ENCODE measurements around the gene STPG4. TPM values are rescaled to one million over a fixed set of nuclear protein-coding genes. Genes with fewer than 3 reads are reported as not detected.
"Not testable (repeated sequence)": the region's sequence is repeated elsewhere in the genome, so short reads cannot be mapped to it uniquely, and the experiment has no call there.

Gene STPG4
- total and polyA plus RNA-seq, 4 experiments from 2014 or later = 0.58 to 0.72 TPM; not detected in 2

DNA sequence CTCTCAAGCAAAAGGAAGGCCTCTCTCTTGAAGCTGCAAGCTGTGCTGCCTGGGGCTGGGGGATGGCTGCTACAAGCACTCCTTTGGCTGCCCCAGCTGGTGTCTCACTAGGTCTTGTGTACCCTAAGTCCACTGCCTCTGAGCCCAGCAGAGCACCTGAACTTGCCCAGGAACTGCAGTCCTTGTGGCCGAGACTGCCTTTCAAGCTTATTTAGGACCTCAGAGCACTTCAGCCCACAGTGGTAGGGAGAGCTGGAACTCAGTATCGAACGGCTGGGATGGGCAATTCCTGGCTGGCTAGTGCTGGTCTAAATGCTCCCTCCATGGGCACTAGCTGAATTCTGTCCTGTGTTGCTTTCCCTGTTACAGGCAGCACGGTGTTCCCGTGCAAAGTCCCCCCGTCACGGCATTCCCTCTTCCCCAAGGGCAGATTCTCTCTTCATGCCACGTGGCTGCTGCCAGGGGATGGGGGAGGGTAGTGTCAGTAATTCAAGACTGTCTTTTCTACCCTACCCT lies 25.9 kb downstream of the STPG4 start:
- POLR2A ChIA-PET (ENCODE audit: partially characterized antibody) = no interaction called here
- Histone ChIP-seq H3K36me3 (ENCODE audit: insufficient read depth, low read length) (no peaks in the 10 kb centered on the region), H3K27me3 (ENCODE audit: insufficient read depth, low read length) (no peaks in the 10 kb centered on the region), H3K9me3 (ENCODE audit: control insufficient read depth in 1 of 2, low read length in 2 of 2) (no peaks in the 10 kb centered on the region), H3K4me3 (ENCODE audit: low read length in 2 of 2) (no peak overlapping the region), H3K27ac (ENCODE audit: low read depth, low read length) (no peak overlapping the region), H3K4me1 (ENCODE audit: insufficient read depth, low read length) (no peaks in the 10 kb centered on the region)
- intact Hi-C loops (cut with micrococcal nuclease) = no loop called here
- Mint-ChIP-seq H3K4me3 (no peak overlapping the region), H3K27ac (no peak overlapping the region), H3K9me3 (peaks cover 0 to 8% (median 3%) of the 10 kb centered on the region in 8 donors), H3K4me1 (no peaks in the 10 kb centered on the region), H3K27me3 (peaks cover 4 to 5% of the 10 kb centered on the region in 2 donors), H3K36me3 (no peaks in the 10 kb centered on the region)
- CTCF ChIA-PET (ENCODE audit: partially characterized antibody) = interaction anchor here (1.1 kb wide), 1 partner anchor 11 kb away, joined by 3 read pairs; no protein-coding TSS in a partner anchor
- DNase-seq = no peak

- ChIA-PET CTCF (ENCODE audit: partially characterized antibody) (interaction anchor here (1.1 kb wide), 1 partner anchor 12 kb away, joined by 3 read pairs; no protein-coding TSS in a partner anchor), POLR2A (ENCODE audit: partially characterized antibody) (no interaction called here)
- Mint-ChIP-seq H3K36me3 (no peaks in the 10 kb centered on the region), H3K27me3 (peaks cover 4 to 5% of the 10 kb centered on the region in 2 donors), H3K4me3 (no peak overlapping the region), H3K27ac (no peak overlapping the region), H3K9me3 (peaks cover 0 to 7% (median 2%) of the 10 kb centered on the region in 8 donors), H3K4me1 (no peaks in the 10 kb centered on the region)
- H3K4me3 ChIP-seq (ENCODE audit: low read length in 2 of 2) = no peak overlapping the region
- H3K36me3 ChIP-seq (ENCODE audit: insufficient read depth, low read length) = no peaks in the 10 kb centered on the region
- H3K27me3 ChIP-seq (ENCODE audit: insufficient read depth, low read length) = no peaks in the 10 kb centered on the region
- intact Hi-C loops (cut with micrococcal nuclease) = no loop called here
- H3K4me1 ChIP-seq (ENCODE audit: insufficient read depth, low read length) = no peaks in the 10 kb centered on the region
- H3K27ac ChIP-seq (ENCODE audit: low read depth, low read length) = no peak overlapping the region
- no peak for DNase-seq
- no peaks in the 10 kb centered on the region for H3K9me3 ChIP-seq (ENCODE audit: control insufficient read depth in 1 of 2, low read length in 2 of 2)
These were observed 26.4 kb downstream of the STPG4 start for GRCh38 chr2:47128705-47129104.

- Histone ChIP-seq H3K36me3 (ENCODE audit: insufficient read depth, low read length) (no peaks in the 10 kb centered on the region), H3K27ac (ENCODE audit: low read depth, low read length) (no peak overlapping the region), H3K4me3 (ENCODE audit: low read length in 2 of 2) (no peak overlapping the region), H3K9me3 (ENCODE audit: control insufficient read depth in 1 of 2, low read length in 2 of 2) (no peaks in the 10 kb centered on the region), H3K27me3 (ENCODE audit: insufficient read depth, low read length) (no peaks in the 10 kb centered on the region), H3K4me1 (ENCODE audit: insufficient read depth, low read length) (no peaks in the 10 kb centered on the region)
- no peaks in the 10 kb centered on the region for H3K36me3 Mint-ChIP-seq
- peaks cover 4 to 5% of the 10 kb centered on the region in 2 donors for H3K27me3 Mint-ChIP-seq
- peaks cover 0 to 7% (median 2%) of the 10 kb centered on the region in 8 donors for H3K9me3 Mint-ChIP-seq
- POLR2A ChIA-PET (ENCODE audit: partially characterized antibody) = no interaction called here
- CTCF ChIA-PET (ENCODE audit: partially characterized antibody) = interaction anchor here (1.0 to 1.3 kb wide), 3 partner anchors 9 to 146 kb away, joined by 3 to 4 read pairs (median 4); no protein-coding TSS in a partner anchor
- no peak overlapping the region for H3K4me3 Mint-ChIP-seq
- intact Hi-C loops (cut with micrococcal nuclease) = no loop called here
- no peaks in the 10 kb centered on the region for H3K4me1 Mint-ChIP-seq
- DNase-seq = no peak
- H3K27ac Mint-ChIP-seq = no peak overlapping the region
These were observed 27.1 kb downstream of the STPG4 start for GRCh38 chr2:47127862-47128543.

- ChIA-PET CTCF (ENCODE audit: partially characterized antibody) (interaction anchor here (1.0 to 1.3 kb wide), 3 partner anchors 8 to 147 kb away, joined by 3 to 4 read pairs (median 4); no protein-coding TSS in a partner anchor), POLR2A (ENCODE audit: partially characterized antibody) (no interaction called here)
- Histone ChIP-seq H3K27me3 (ENCODE audit: insufficient read depth, low read length) (no peaks in the 10 kb centered on the region), H3K9me3 (ENCODE audit: control insufficient read depth in 1 of 2, low read length in 2 of 2) (no peaks in the 10 kb centered on the region), H3K27ac (ENCODE audit: low read depth, low read length) (no peak overlapping the region), H3K4me1 (ENCODE audit: insufficient read depth, low read length) (no peaks in the 10 kb centered on the region), H3K36me3 (ENCODE audit: insufficient read depth, low read length) (no peaks in the 10 kb centered on the region), H3K4me3 (ENCODE audit: low read length in 2 of 2) (no peak overlapping the region)
- no peak for DNase-seq
- Mint-ChIP-seq H3K9me3 (peaks cover 0 to 7% (median 2%) of the 10 kb centered on the region in 8 donors), H3K4me3 (no peak overlapping the region), H3K36me3 (no peaks in the 10 kb centered on the region), H3K27me3 (peaks cover 3 to 4% of the 10 kb centered on the region in 2 donors), H3K27ac (no peak overlapping the region), H3K4me1 (no peaks in the 10 kb centered on the region)
- intact Hi-C loops (cut with micrococcal nuclease) = no loop called here
These were observed 28.3 kb downstream of the STPG4 start for GRCh38 chr2:47126783-47127182.

- H3K27me3 Mint-ChIP-seq; intact Hi-C loops (cut with micrococcal nuclease); H3K4me1 ChIP-seq (ENCODE audit: insufficient read depth, low read length); H3K9me3 Mint-ChIP-seq; H3K36me3 Mint-ChIP-seq; H3K36me3 ChIP-seq (ENCODE audit: insufficient read depth, low read length); DNase-seq; H3K4me1 Mint-ChIP-seq; H3K27ac Mint-ChIP-seq; CTCF ChIA-PET (ENCODE audit: partially characterized antibody); H3K4me3 Mint-ChIP-seq; POLR2A ChIA-PET (ENCODE audit: partially characterized antibody); H3K9me3 ChIP-seq (ENCODE audit: control insufficient read depth in 1 of 2, low read length in 2 of 2); H3K4me3 ChIP-seq (ENCODE audit: low read length in 2 of 2); H3K27ac ChIP-seq (ENCODE audit: low read depth, low read length); H3K27me3 ChIP-seq (ENCODE audit: insufficient read depth, low read length): not testable (repeated sequence)
These were observed 30.4 kb downstream of the STPG4 start for GRCh38 chr2:47124740-47125139.

DNA sequence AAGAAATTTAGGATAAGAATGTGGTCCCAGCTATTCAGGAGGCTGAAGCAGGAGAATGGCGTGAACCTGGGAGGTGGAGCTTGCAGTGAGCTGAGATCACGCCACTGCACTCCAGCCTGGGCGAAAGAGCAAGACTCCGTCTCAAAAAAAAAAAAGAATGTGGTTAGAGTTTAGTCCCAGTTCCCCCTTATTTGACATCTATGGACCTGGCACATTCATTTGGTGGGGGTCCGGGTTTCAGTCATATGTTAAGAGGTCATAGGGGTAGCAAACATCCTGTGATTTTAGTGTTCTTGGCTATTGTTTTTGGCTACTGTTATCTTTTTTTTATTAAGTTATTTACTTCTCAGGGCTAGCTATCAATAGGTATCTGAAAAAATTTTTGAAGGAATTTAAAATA lies 34.7 kb downstream of the STPG4 start:
- intact Hi-C loops (cut with micrococcal nuclease); H3K36me3 Mint-ChIP-seq; POLR2A ChIA-PET (ENCODE audit: partially characterized antibody); H3K9me3 Mint-ChIP-seq; DNase-seq; H3K4me1 Mint-ChIP-seq; H3K27ac ChIP-seq (ENCODE audit: low read depth, low read length); CTCF ChIA-PET (ENCODE audit: partially characterized antibody); H3K4me3 Mint-ChIP-seq; H3K4me3 ChIP-seq (ENCODE audit: low read length in 2 of 2); H3K27ac Mint-ChIP-seq; H3K36me3 ChIP-seq (ENCODE audit: insufficient read depth, low read length); H3K9me3 ChIP-seq (ENCODE audit: control insufficient read depth in 1 of 2, low read length in 2 of 2); H3K27me3 ChIP-seq (ENCODE audit: insufficient read depth, low read length); H3K4me1 ChIP-seq (ENCODE audit: insufficient read depth, low read length); H3K27me3 Mint-ChIP-seq: not testable (repeated sequence)

- ChIA-PET POLR2A (ENCODE audit: partially characterized antibody) (no interaction called here), CTCF (ENCODE audit: partially characterized antibody) (interaction anchor here (0.7 kb wide), 1 partner anchor 8 kb away, joined by 3 read pairs; no protein-coding TSS in a partner anchor)
- H3K36me3 ChIP-seq (ENCODE audit: insufficient read depth, low read length) = no peaks in the 10 kb centered on the region
- no peaks in the 10 kb centered on the region for H3K27me3 ChIP-seq (ENCODE audit: insufficient read depth, low read length)
- no peaks in the 10 kb centered on the region for H3K9me3 Mint-ChIP-seq
- H3K36me3 Mint-ChIP-seq = no peaks in the 10 kb centered on the region
- no peak overlapping the region for H3K4me3 Mint-ChIP-seq
- H3K4me1 Mint-ChIP-seq = no peaks in the 10 kb centered on the region
- H3K27me3 Mint-ChIP-seq = peaks cover 0 to 1% of the 10 kb centered on the region in 2 donors
- no peaks in the 10 kb centered on the region for H3K4me1 ChIP-seq (ENCODE audit: insufficient read depth, low read length)
- no peak overlapping the region for H3K27ac ChIP-seq (ENCODE audit: low read depth, low read length)
- H3K4me3 ChIP-seq (ENCODE audit: low read length in 2 of 2) = no peak overlapping the region
- H3K9me3 ChIP-seq (ENCODE audit: control insufficient read depth in 1 of 2, low read length in 2 of 2) = no peaks in the 10 kb centered on the region
- intact Hi-C loops (cut with micrococcal nuclease) = no loop called here
- no peak for DNase-seq
- no peak overlapping the region for H3K27ac Mint-ChIP-seq
These were observed 36.1 kb downstream of the STPG4 start for GRCh38 chr2:47119001-47119400.
